Left lung (tissue), 10 donors: Measurements from ENCODE around the gene FHAD1. TPM values are rescaled to one million over a fixed set of nuclear protein-coding genes. Genes with fewer than 3 reads are reported as not detected.
A peak's percentile ranks its signal among the peaks of the same experiment; 100 is the strongest.

Experiments
- ATAC-seq: fragments of 200-7000 bp; cut with Tn5 transposase; one replicate; pipeline ENCODE4 v1.9.1; 2020; ENCODE audit warnings: moderate library complexity
- DNase-seq, 4 donors: peaks; one replicate each; pipeline ENCODE4 v3.0.0-alpha.2; 2013 to 2020
- H3K27ac ChIP-seq, 2 donors: fragments of 200-600 bp; sonication (generic) in 1 of 2; one replicate each; pipeline versions ENCODE4 v1.5.0 to v1.8.0; 2020 to 2021
- H3K27me3 ChIP-seq, 2 donors: fragments of 200-600 bp; sonication (generic) in 1 of 2; one replicate each; pipeline versions ENCODE4 v1.5.0 to v1.8.0; 2020 to 2021
- H3K36me3 ChIP-seq, 2 donors: fragments of 200-600 bp; sonication (generic) in 1 of 2; one replicate each; pipeline versions ENCODE4 v1.5.0 to v1.8.0; 2020 to 2021
- H3K4me1 ChIP-seq, 2 donors: fragments of 200-600 bp; one replicate each; pipeline ENCODE4 v1.8.0; 2021
- H3K4me3 ChIP-seq, 2 donors: fragments of 200-600 bp; sonication (generic) in 1 of 2; one replicate each; pipeline versions ENCODE4 v1.5.0 to v1.8.0; 2020 to 2021; ENCODE audit warnings: mild to moderate bottlenecking in 1 of 2
- H3K9me3 ChIP-seq, 2 donors: fragments of 200-600 bp; sonication (generic) in 1 of 2; one replicate each; pipeline versions ENCODE4 v1.5.0 to v1.8.0; 2020 to 2021
- intact Hi-C, 2 donors: fragments of 100-400 bp; cut with DNase I; formaldehyde crosslinking; loops; one replicate each; pipeline versions ENCODE4 v1.11.2 to v1.14.2; 2022
- polyA plus RNA-seq, 6 donors: library from polyadenylated mRNA; unstranded; fragments of 120-200 nt; gene quantifications; one replicate each; pipeline ENCODE4 v1.2.1, GENCODE V29; 2013; ENCODE audit not compliant: insufficient read length in 6 of 6
- total RNA-seq, 2 donors: library from RNA; stranded (reverse); fragmentation: NEBNext Ultra II Directional; extraction: Animal tissue kit (Norgen Biotek cat#: 25700); gene quantifications; one replicate each; pipeline ENCODE4 v1.2.1, GENCODE V29; 2021
- TF ChIP-seq, protein P1 (sequence below), 2 donors: fragments of 200-600 bp; sonication (generic) in 1 of 2; IDR thresholded peaks; one replicate each; pipeline versions ENCODE4 v1.5.0 to v1.8.0; 2021; ENCODE audit warnings: antibody characterized with exemption in 2 of 2
- donor health status: DM: no; HTN: yes; CAD: no.
- donor health status: DM: no; HTN: no; CAD: no.

The FHAD1 gene
- total and polyA plus RNA-seq, 8 donors = 1.1 to 8.5 (median 3.9) TPM

DNA sequence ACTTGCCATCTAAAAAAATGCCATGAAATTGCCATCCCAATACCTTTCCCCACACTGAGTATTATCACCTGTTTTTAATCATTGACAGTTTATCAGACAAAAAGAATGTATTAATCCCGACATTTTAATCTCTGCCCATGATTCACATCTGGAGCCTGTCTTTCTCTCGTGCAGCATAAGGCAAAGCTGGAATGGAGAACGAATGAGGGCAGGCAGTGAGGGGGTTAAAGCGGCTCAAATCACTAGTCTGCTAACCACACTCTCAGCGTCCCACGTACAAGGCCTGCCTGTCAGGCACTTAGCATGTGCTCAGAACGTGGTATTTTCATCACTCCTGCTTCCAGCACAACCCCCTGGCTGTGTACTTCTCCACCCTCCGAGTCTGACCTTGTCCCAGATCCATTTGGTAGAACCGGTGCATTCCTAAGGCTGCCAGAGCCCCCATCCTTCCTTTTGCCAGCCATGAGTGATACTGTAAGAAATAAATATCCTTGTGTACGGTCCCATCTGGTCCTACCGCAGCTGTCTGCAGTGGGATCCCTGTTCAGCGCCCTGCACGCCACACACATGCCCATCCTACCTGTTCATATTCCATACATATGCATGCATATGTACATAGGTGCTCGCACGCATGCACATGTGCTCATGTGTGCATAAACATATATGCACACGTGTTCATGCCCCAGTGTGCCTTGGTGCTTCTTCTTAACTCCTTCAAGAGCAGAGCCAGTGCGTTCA, 34.6 kb upstream of the FHAD1 start:
- Histone ChIP-seq H3K9me3 (no peaks in the 10 kb centered on the region), H3K27me3 (no peaks in the 10 kb centered on the region), H3K4me3 (no peak overlapping the region), H3K36me3 (peaks cover 0 to 14% of the 10 kb centered on the region in 2 donors), H3K27ac (peak overlapping the region in 1 of 2 donors; percentile 37), H3K4me1 (peaks cover 12 to 22% of the 10 kb centered on the region in 2 donors)
- TF ChIP-seq, protein P1, sequence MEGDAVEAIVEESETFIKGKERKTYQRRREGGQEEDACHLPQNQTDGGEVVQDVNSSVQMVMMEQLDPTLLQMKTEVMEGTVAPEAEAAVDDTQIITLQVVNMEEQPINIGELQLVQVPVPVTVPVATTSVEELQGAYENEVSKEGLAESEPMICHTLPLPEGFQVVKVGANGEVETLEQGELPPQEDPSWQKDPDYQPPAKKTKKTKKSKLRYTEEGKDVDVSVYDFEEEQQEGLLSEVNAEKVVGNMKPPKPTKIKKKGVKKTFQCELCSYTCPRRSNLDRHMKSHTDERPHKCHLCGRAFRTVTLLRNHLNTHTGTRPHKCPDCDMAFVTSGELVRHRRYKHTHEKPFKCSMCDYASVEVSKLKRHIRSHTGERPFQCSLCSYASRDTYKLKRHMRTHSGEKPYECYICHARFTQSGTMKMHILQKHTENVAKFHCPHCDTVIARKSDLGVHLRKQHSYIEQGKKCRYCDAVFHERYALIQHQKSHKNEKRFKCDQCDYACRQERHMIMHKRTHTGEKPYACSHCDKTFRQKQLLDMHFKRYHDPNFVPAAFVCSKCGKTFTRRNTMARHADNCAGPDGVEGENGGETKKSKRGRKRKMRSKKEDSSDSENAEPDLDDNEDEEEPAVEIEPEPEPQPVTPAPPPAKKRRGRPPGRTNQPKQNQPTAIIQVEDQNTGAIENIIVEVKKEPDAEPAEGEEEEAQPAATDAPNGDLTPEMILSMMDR (IDR thresholded peaks at IDR 0.05) = no peak
- DNase-seq = no peak
- no peak for ATAC-seq
- intact Hi-C loops = no loop called here

DNA sequence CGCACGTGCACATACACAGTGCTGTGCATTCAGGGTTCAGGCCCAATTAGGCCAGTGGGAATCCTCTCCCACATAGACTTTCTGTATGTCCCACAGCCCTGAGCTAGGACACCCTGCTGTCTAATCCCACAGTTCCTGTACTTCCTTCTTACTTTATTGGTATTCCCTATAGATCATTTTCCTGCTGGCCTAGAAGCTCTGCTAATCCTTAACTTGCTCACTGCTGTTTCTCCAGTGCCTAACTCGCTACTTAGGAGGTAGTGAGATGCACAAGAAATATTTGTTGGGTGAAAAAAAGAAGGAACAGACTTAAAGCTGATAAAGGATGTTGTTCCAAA, 34.1 kb upstream of the FHAD1 start:
- Histone ChIP-seq H3K4me3 (no peak overlapping the region), H3K9me3 (no peaks in the 10 kb centered on the region), H3K36me3 (peaks cover 0 to 14% of the 10 kb centered on the region in 2 donors), H3K4me1 (peaks cover 12 to 24% of the 10 kb centered on the region in 2 donors), H3K27me3 (no peaks in the 10 kb centered on the region), H3K27ac (peak overlapping the region in 1 of 2 donors; percentile 46)
- TF ChIP-seq, protein P1 (IDR thresholded peaks at IDR 0.05) = no peak
- intact Hi-C loops = no loop called here
- DNase-seq (no peak), ATAC-seq (no peak)

DNA sequence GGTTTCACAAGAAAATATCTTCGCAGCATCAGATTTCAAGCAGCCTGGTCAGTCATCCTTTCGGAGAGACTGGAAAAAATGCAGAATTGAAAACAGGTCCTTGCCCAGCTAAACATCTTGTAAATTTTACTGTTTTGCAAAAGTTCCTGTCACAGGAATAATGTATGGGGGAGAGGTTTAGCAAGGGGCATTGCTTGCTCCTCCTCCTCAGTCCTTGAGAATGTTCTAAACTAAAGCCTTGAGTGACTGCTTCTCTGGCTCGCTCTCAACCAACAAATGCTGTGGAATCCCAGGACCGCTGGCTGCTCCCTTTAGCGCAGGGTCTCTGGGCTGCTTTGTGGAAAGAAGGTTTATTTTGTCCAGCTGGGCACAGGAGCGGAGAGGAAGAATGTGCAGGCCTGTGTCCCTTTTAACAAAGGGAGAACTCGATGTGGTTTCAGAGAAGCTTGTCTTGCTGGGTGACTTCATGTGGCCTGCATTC, 33.6 kb upstream of the FHAD1 start:
- H3K4me1 ChIP-seq = peaks cover 12 to 28% of the 10 kb centered on the region in 2 donors
- no peaks in the 10 kb centered on the region for H3K9me3 ChIP-seq
- no peak overlapping the region for H3K4me3 ChIP-seq
- DNase-seq (peak in 1 of 4 donors; percentile 42), ATAC-seq (peak; percentile 43)
- intact Hi-C loops = no loop called here
- H3K27me3 ChIP-seq = no peaks in the 10 kb centered on the region
- peaks cover 0 to 14% of the 10 kb centered on the region in 2 donors for H3K36me3 ChIP-seq
- TF ChIP-seq, protein P1 (IDR thresholded peaks at IDR 0.05) = no peak
- peak overlapping the region in 1 of 2 donors; percentile 46 for H3K27ac ChIP-seq

DNA sequence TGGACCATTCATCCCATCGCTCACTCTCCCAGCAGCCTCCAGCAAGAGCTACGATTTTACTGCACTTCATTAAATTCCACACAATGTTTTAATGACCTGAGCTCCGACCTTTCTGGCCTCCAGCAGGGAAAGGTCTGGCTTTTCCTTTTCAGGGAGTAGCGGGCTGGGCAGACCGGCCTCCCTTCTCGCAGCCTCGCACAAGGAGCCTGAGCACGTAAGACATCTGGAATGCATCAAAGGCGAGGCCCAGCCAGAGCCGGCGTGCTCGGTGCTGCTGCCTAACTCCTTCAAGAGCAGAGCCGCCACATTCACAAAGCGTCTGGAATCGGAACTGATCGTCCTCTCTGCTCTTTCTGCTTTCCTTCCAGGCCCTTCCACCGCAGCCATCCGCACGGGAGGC, 32.5 kb upstream of the FHAD1 start:
- H3K27me3 ChIP-seq = no peaks in the 10 kb centered on the region
- peaks cover 12 to 35% of the 10 kb centered on the region in 2 donors for H3K4me1 ChIP-seq
- H3K27ac ChIP-seq = peak overlapping the region in 1 of 2 donors; percentile 67
- intact Hi-C loops = no loop called here
- DNase-seq (peak in 2 of 4 donors; percentile 63 to 78), ATAC-seq (peak; percentile 32)
- peaks cover 0 to 18% of the 10 kb centered on the region in 2 donors for H3K36me3 ChIP-seq
- no peaks in the 10 kb centered on the region for H3K9me3 ChIP-seq
- no peak overlapping the region for H3K4me3 ChIP-seq
- TF ChIP-seq, protein P1 (IDR thresholded peaks at IDR 0.05) = no peak

DNA sequence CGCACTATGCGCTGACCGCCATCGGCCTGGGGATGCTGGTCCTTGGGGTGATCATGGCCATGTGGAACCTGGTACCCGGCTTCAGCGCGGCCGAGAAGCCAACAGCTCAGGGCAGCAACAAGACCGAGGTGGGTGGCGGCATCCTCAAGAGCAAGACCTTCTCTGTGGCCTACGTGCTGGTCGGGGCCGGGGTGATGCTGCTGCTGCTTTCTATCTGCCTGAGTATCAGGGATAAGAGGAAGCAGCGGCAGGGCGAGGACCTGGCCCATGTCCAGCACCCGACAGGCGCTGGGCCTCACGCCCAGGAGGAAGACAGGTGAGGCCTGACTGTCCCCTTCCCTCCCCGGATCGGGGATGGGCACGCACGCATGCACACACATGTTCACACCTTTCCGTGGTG, 31.9 kb upstream of the FHAD1 start:
- intact Hi-C loops = no loop called here
- peaks cover 12 to 35% of the 10 kb centered on the region in 2 donors for H3K4me1 ChIP-seq
- no peak for ATAC-seq

More for the DNA sequence above, 31.9 kb upstream of the FHAD1 start:
- no peak overlapping the region for H3K4me3 ChIP-seq
- H3K27me3 ChIP-seq = no peaks in the 10 kb centered on the region
- H3K9me3 ChIP-seq = no peaks in the 10 kb centered on the region
- TF ChIP-seq, protein P1 (IDR thresholded peaks at IDR 0.05) = no peak
- H3K36me3 ChIP-seq = peaks cover 0 to 24% of the 10 kb centered on the region in 2 donors
- peak overlapping the region in 1 of 2 donors; percentile 67 for H3K27ac ChIP-seq
- DNase-seq = peak in 1 of 4 donors; percentile 72
